ENCODE data around the gene MMP11. TPM values are rescaled to one million over a fixed set of nuclear protein-coding genes. Genes with fewer than 3 reads are reported as not detected.

Gene MMP11
- total RNA-seq, 4 donors from 2014 or later, result 0.60 to 3.9 (median 2.1) TPM; not detected in 1

DNA sequence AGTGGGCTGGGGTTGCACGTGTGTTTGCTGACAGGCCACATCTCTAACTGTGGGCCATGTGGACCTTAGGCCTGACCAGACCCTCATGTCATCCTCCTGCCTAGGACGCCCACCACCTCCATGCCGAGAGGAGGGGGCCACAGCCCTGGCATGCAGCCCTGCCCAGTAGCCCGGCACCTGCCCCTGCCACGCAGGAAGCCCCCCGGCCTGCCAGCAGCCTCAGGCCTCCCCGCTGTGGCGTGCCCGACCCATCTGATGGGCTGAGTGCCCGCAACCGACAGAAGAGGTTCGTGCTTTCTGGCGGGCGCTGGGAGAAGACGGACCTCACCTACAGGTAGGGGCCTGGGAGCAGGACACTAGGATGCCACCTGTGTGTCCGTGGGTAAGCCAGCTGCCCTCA lies 6.4 kb downstream of the MMP11 start:
- 80% methylated on average over 1 of the region's 16 CpGs for WGBS
- no peaks in the 10 kb centered on the region for H3K27me3 ChIP-seq
- H3K4me3 ChIP-seq, result no peak overlapping the region
- H3K4me1 ChIP-seq, result peaks cover 29% of the 10 kb centered on the region
- H3K27ac ChIP-seq, result no peak overlapping the region
- DNase-seq (ENCODE audit: low spot score in 2 of 2), result no peak
- no peaks in the 10 kb centered on the region for H3K36me3 ChIP-seq
- H3K9me3 ChIP-seq, result no peaks in the 10 kb centered on the region
- TF ChIP-seq POLR2A (IDR thresholded peaks at IDR 0.05) (no peak), EP300 (IDR thresholded peaks at IDR 0.05) (no peak), POLR2AphosphoS5 (IDR thresholded peaks at IDR 0.05) (no peak)
- TF ChIP-seq, protein P1, sequence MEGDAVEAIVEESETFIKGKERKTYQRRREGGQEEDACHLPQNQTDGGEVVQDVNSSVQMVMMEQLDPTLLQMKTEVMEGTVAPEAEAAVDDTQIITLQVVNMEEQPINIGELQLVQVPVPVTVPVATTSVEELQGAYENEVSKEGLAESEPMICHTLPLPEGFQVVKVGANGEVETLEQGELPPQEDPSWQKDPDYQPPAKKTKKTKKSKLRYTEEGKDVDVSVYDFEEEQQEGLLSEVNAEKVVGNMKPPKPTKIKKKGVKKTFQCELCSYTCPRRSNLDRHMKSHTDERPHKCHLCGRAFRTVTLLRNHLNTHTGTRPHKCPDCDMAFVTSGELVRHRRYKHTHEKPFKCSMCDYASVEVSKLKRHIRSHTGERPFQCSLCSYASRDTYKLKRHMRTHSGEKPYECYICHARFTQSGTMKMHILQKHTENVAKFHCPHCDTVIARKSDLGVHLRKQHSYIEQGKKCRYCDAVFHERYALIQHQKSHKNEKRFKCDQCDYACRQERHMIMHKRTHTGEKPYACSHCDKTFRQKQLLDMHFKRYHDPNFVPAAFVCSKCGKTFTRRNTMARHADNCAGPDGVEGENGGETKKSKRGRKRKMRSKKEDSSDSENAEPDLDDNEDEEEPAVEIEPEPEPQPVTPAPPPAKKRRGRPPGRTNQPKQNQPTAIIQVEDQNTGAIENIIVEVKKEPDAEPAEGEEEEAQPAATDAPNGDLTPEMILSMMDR (IDR thresholded peaks at IDR 0.05), result no peak

DNA sequence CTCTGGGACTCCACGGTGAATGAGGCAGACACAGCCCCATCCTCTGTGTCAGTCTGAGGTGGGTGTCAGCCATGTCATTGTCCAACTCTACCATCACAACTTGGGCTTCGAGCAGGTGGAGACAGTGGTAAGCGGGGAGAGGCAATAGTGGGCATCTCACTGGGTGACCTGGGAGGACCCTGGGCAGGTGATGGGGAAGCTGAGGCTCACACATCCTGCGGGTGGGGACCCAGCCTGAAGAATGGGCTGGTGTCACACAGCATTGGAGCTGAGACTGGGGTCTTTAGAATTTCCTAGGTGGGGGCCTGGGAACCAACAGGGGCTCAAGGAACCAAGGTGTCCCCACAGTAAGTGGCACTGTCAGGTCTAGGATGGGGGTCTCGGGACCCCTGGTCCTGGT lies 7.1 kb downstream of the MMP11 start:
- no peak for TF ChIP-seq EP300 (IDR thresholded peaks at IDR 0.05)
- TF ChIP-seq, protein P1 (IDR thresholded peaks at IDR 0.05), result no peak
- no peak for TF ChIP-seq POLR2AphosphoS5 (IDR thresholded peaks at IDR 0.05)
- no peak for TF ChIP-seq POLR2A (IDR thresholded peaks at IDR 0.05)
- H3K27me3 ChIP-seq, result no peaks in the 10 kb centered on the region
- no peaks in the 10 kb centered on the region for H3K9me3 ChIP-seq
- peaks cover 22% of the 10 kb centered on the region for H3K4me1 ChIP-seq
- no peak overlapping the region for H3K4me3 ChIP-seq
- H3K27ac ChIP-seq, result no peak overlapping the region
- H3K36me3 ChIP-seq, result no peaks in the 10 kb centered on the region
- WGBS, result 100% methylated on average over 5 of the region's 5 CpGs
- no peak for DNase-seq (ENCODE audit: low spot score in 2 of 2)

DNA sequence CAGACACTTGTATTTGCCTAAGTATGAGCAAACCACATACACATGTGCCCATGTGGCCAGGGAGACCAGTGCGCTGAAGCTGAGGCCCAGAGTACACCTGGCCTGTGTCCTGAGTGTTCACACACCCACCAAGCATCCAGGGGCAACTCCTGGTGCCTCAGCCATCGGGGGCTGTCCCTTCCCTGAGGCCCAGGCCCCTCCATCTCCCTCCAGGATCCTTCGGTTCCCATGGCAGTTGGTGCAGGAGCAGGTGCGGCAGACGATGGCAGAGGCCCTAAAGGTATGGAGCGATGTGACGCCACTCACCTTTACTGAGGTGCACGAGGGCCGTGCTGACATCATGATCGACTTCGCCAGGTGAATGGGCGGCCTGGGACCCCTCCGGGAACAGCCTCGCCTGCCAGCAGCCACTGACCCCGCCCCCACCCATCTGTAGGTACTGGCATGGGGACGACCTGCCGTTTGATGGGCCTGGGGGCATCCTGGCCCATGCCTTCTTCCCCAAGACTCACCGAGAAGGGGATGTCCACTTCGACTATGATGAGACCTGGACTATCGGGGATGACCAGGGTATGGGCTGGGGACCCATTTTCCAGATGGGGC lies 7.6 kb downstream of the MMP11 start:
- no peaks in the 10 kb centered on the region for H3K9me3 ChIP-seq
- H3K4me3 ChIP-seq, result no peak overlapping the region
- H3K4me1 ChIP-seq, result peaks cover 17% of the 10 kb centered on the region
- H3K36me3 ChIP-seq, result no peaks in the 10 kb centered on the region
- no peak for DNase-seq (ENCODE audit: low spot score in 2 of 2)
- TF ChIP-seq POLR2AphosphoS5 (IDR thresholded peaks at IDR 0.05) (no peak), EP300 (IDR thresholded peaks at IDR 0.05) (no peak), POLR2A (IDR thresholded peaks at IDR 0.05) (no peak)
- TF ChIP-seq, protein P1 (IDR thresholded peaks at IDR 0.05), result no peak
- 84% methylated on average over 11 of the region's 20 CpGs for WGBS
- no peak overlapping the region for H3K27ac ChIP-seq
- H3K27me3 ChIP-seq, result no peaks in the 10 kb centered on the region

DNA sequence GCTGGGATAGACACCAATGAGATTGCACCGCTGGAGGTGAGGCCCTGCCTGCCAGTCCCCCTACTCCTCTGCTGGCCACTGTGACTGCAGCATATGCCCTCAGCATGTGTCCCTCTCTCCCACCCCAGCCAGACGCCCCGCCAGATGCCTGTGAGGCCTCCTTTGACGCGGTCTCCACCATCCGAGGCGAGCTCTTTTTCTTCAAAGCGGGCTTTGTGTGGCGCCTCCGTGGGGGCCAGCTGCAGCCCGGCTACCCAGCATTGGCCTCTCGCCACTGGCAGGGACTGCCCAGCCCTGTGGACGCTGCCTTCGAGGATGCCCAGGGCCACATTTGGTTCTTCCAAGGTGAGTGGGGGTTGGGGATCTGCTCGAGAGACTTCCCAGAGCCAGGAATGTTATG lies 8.4 kb downstream of the MMP11 start:
- no peak for DNase-seq (ENCODE audit: low spot score in 2 of 2)
- 70% methylated on average over 15 of the region's 15 CpGs for WGBS
- H3K9me3 ChIP-seq, result no peaks in the 10 kb centered on the region
- H3K27ac ChIP-seq, result no peak overlapping the region
- H3K36me3 ChIP-seq, result no peaks in the 10 kb centered on the region
- no peaks in the 10 kb centered on the region for H3K27me3 ChIP-seq
- peaks cover 18% of the 10 kb centered on the region for H3K4me1 ChIP-seq
- TF ChIP-seq POLR2AphosphoS5 (IDR thresholded peaks at IDR 0.05) (no peak), POLR2A (IDR thresholded peaks at IDR 0.05) (no peak)
- TF ChIP-seq, protein P1 (IDR thresholded peaks at IDR 0.05), result no peak
- H3K4me3 ChIP-seq, result no peak overlapping the region

DNA sequence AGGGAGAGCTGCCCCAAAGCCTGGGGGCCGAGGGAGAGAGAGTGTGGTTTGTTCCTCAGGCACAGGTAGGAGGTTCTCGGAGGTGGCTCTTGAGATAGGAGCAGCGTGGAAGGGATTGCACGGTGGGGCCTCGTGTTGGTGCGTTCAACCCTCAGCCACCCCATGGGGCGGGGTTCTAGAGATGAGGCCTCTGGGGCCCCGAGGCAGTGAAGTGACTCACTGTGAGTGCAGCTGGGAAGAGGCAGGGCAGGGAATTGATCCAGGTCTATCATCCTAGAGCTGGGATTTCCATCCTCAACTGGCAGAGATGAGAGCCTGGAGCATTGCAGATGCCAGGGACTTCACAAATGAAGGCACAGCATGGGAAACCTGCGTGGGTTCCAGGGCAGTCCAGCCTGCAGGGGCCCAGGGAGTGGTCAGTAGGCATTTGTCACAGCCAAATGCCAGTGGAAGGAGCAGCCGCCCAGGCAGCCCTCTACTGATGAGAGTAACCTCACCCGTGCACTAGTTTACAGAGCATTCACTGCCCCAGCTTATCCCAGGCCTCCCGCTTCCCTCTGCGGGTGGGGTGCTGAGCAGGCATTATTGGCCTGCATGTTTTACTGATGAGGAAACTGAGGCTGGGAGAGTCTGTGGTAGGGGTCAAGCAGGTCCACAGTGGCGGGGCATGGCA lies 9.0 kb downstream of the MMP11 start:
- Histone ChIP-seq H3K4me1 (peaks cover 24% of the 10 kb centered on the region), H3K27ac (no peak overlapping the region), H3K4me3 (no peak overlapping the region), H3K9me3 (no peaks in the 10 kb centered on the region), H3K36me3 (no peaks in the 10 kb centered on the region), H3K27me3 (no peaks in the 10 kb centered on the region)
- TF ChIP-seq EP300 (IDR thresholded peaks at IDR 0.05) (no peak), POLR2A (IDR thresholded peaks at IDR 0.05) (no peak), POLR2AphosphoS5 (IDR thresholded peaks at IDR 0.05) (no peak)
- TF ChIP-seq, protein P1 (IDR thresholded peaks at IDR 0.05), result no peak
- WGBS, result 38% methylated on average over 14 of the region's 14 CpGs
- DNase-seq (ENCODE audit: low spot score in 2 of 2), result peak in 1 of 2 donors; percentile 75

Data from suprapubic skin (tissue), 4 donors.